Brain microvascular endothelial cell (primary cell): Measurements from ENCODE around the gene AKTIP.

Experiments
- DNase-seq: peaks from one replicate; pipeline ENCODE4 v3.0.0-alpha.2; 2020
- H3K27ac ChIP-seq: fragments of 250-450 bp; sonication (Bioruptor Pico); 2 replicates; pipeline ENCODE4 v1.5.1; 2020; ENCODE audit warnings: mild to moderate bottlenecking, moderate library complexity
- H3K27me3 ChIP-seq: fragments of 250-450 bp; sonication (Bioruptor Pico); replicated peaks from 2 replicates; pipeline ENCODE4 v1.5.1; 2020; ENCODE audit warnings: mild to moderate bottlenecking
- H3K36me3 ChIP-seq: fragments of 250-450 bp; sonication (Bioruptor Pico); replicated peaks from 2 replicates; pipeline ENCODE4 v1.5.1; 2020; ENCODE audit warnings: mild to moderate bottlenecking
- H3K4me3 ChIP-seq: 2 replicates; pipeline ENCODE4 v1.5.1; 2011; ENCODE audit warnings: low read depth, mild to moderate bottlenecking, control low read depth, low read length, moderate library complexity
- CTCF ChIP-seq: IDR thresholded peaks from 2 replicates; pipeline ENCODE4 v1.5.1; 2011; ENCODE audit warnings: low read depth, mild to moderate bottlenecking, moderate library complexity, low read length, control low read depth, inconsistent platforms; ENCODE audit errors: missing control alignments
- in situ Hi-C: cut with HindIII; loops from 2 replicates; pipeline ENCODE4 v1.10.0; 2017; ENCODE audit warnings: low sequenced_read_pairs, low pct_ligation_motif_present

AKTIP gene

GRCh38 chr16:53494636-53495035 is 8.4 kb downstream of the AKTIP start:
- Histone ChIP-seq H3K27me3 (no peaks in the 10 kb centered on the region), H3K27ac (no peak overlapping the region), H3K36me3 (peaks cover 48% of the 10 kb centered on the region), H3K4me3 (no peak overlapping the region)
- DNase-seq, result no peak
- in situ Hi-C loops, result no loop called here
- no peak for TF ChIP-seq CTCF

GRCh38 chr16:53492503-53492902 is 10.5 kb downstream of the AKTIP start:
- DNase-seq, result no peak
- H3K27me3 ChIP-seq, result no peaks in the 10 kb centered on the region
- in situ Hi-C loops, result no loop called here
- peaks cover 48% of the 10 kb centered on the region for H3K36me3 ChIP-seq
- no peak for TF ChIP-seq CTCF
- H3K27ac ChIP-seq, result no peak overlapping the region
- H3K4me3 ChIP-seq, result no peak overlapping the region

- in situ Hi-C loops, result no loop called here
- H3K27ac ChIP-seq, result no peak overlapping the region
- H3K36me3 ChIP-seq, result peaks cover 30% of the 10 kb centered on the region
These were observed 13.3 kb downstream of the AKTIP start for GRCh38 chr16:53489755-53490154.

GRCh38 chr16:53486230-53486629 is 16.8 kb downstream of the AKTIP start:
- no peak overlapping the region for H3K4me3 ChIP-seq
- no peak for DNase-seq
- TF ChIP-seq CTCF, result no peak
- H3K36me3 ChIP-seq, result peaks cover 17% of the 10 kb centered on the region
- no peak overlapping the region for H3K27ac ChIP-seq
- in situ Hi-C loops, result no loop called here
- H3K27me3 ChIP-seq, result no peaks in the 10 kb centered on the region

More at GRCh38 chr16:53489755-53490154, 13.3 kb downstream of the AKTIP start:
- TF ChIP-seq CTCF, result no peak
- Histone ChIP-seq H3K27me3 (no peaks in the 10 kb centered on the region), H3K4me3 (no peak overlapping the region)
- DNase-seq, result no peak

GRCh38 chr16:53484542-53484941 is 18.5 kb downstream of the AKTIP start:
- in situ Hi-C loops, result no loop called here
- Histone ChIP-seq H3K4me3 (no peak overlapping the region), H3K27ac (no peak overlapping the region), H3K27me3 (no peaks in the 10 kb centered on the region), H3K36me3 (peaks cover 16% of the 10 kb centered on the region)
- TF ChIP-seq CTCF, result no peak
- no peak for DNase-seq

- in situ Hi-C loops, result no loop called here
- DNase-seq, result no peak
- H3K4me3 ChIP-seq, result no peak overlapping the region
- H3K36me3 ChIP-seq, result peaks cover 16% of the 10 kb centered on the region
- no peaks in the 10 kb centered on the region for H3K27me3 ChIP-seq
- TF ChIP-seq CTCF, result no peak
- H3K27ac ChIP-seq, result no peak overlapping the region
These were observed 20.9 kb downstream of the AKTIP start for GRCh38 chr16:53482123-53482522.
